Suprapubic skin (tissue), 4 donors: ENCODE measurements around the gene ITGA3. TPM values are rescaled to one million over a fixed set of nuclear protein-coding genes. Genes with fewer than 3 reads are reported as not detected.

Experiments used
- DNase-seq, 2 donors: peaks; one replicate each; pipeline ENCODE4 v3.0.0-alpha.2; 2019; ENCODE audit warnings: low spot score in 2 of 2
- H3K27ac ChIP-seq: fragments of 200-600 bp; sonication (generic); one replicate; pipeline ENCODE4 v1.5.1; 2019
- H3K27me3 ChIP-seq: fragments of 200-600 bp; sonication (generic); one replicate; pipeline ENCODE4 v1.5.1; 2019
- H3K36me3 ChIP-seq: fragments of 200-600 bp; sonication (generic); one replicate; pipeline ENCODE4 v1.5.1; 2019
- H3K4me1 ChIP-seq: fragments of 200-600 bp; sonication (generic); one replicate; pipeline ENCODE4 v1.5.1; 2019
- H3K4me3 ChIP-seq: fragments of 200-600 bp; sonication (generic); one replicate; pipeline ENCODE4 v1.5.1; 2019; ENCODE audit warnings: mild to moderate bottlenecking
- H3K9me3 ChIP-seq: fragments of 200-600 bp; sonication (generic); one replicate; pipeline ENCODE4 v1.5.1; 2019
- EP300 ChIP-seq: sonication (generic); formaldehyde crosslinking; IDR thresholded peaks from one replicate; pipeline ENCODE4 v1.6.1; 2017; ENCODE audit warnings: antibody characterized with exemption
- POLR2A ChIP-seq, 2 donors: fragments of 450-650 bp; IDR thresholded peaks; one replicate each; pipeline ENCODE4 v1.6.1; 2017; ENCODE audit warnings: antibody characterized with exemption in 2 of 2, mild to moderate bottlenecking in 2 of 2, moderate library complexity in 2 of 2
- POLR2AphosphoS5 ChIP-seq, 3 donors: sonication (generic); formaldehyde crosslinking; IDR thresholded peaks; one replicate each; pipeline ENCODE4 v1.6.1; 2017; ENCODE audit warnings: antibody characterized with exemption in 3 of 3
- WGBS: methylation state at CpG from one replicate; pipeline ENCODE4 v1.1.5; 2018; 5-methylcytosine and 5-hydroxymethylcytosine counted together
- total RNA-seq, 4 donors: library from RNA; depleted of rRNA; stranded (reverse); fragments of >200 nt; gene quantifications; one replicate each; pipeline ENCODE4 v1.1.0, GENCODE V29; 2016
- TF ChIP-seq, protein P1 (sequence below), 2 donors: fragments of 200-600 bp in 1 of 2; fragments of 450-650 bp in 1 of 2; sonication (generic) in 1 of 2; IDR thresholded peaks; one replicate each; pipeline ENCODE4 v1.5.1; 2016 to 2019; ENCODE audit warnings: antibody characterized with exemption in 2 of 2, mild to moderate bottlenecking in 1 of 2, moderate library complexity in 1 of 2

Gene ITGA3
- total RNA-seq, 4 donors from 2014 or later, result 85.9 to 229 (median 198) TPM

DNA sequence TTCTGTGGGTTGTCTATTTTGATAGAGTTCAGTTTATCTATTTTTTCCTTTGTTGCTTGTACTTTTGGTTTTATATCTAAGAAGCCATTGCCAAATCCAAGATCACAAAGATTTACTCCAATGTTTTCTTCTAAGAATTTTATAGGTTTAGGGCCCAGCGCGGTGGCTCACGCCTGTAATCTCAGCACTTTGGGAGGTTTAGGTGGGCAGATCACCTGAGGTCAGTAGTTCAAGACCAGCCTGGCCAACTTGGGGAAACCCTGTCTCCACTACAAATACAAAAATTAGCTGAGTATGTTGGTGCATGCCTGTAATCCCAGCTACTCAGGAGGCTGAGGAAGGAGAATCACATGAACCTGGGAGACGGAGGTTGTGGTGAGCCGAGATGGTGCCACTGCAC, 13.7 kb upstream of the ITGA3 start:
- 97% methylated on average over 5 of the region's 5 CpGs for WGBS
- Histone ChIP-seq H3K27ac (no peak overlapping the region), H3K4me3 (no peak overlapping the region), H3K36me3 (no peaks in the 10 kb centered on the region), H3K27me3 (no peaks in the 10 kb centered on the region), H3K4me1 (peaks cover 16% of the 10 kb centered on the region), H3K9me3 (no peaks in the 10 kb centered on the region)
- no peak for DNase-seq
- no peak for TF ChIP-seq POLR2A (IDR thresholded peaks at IDR 0.05)
- TF ChIP-seq, protein P1, sequence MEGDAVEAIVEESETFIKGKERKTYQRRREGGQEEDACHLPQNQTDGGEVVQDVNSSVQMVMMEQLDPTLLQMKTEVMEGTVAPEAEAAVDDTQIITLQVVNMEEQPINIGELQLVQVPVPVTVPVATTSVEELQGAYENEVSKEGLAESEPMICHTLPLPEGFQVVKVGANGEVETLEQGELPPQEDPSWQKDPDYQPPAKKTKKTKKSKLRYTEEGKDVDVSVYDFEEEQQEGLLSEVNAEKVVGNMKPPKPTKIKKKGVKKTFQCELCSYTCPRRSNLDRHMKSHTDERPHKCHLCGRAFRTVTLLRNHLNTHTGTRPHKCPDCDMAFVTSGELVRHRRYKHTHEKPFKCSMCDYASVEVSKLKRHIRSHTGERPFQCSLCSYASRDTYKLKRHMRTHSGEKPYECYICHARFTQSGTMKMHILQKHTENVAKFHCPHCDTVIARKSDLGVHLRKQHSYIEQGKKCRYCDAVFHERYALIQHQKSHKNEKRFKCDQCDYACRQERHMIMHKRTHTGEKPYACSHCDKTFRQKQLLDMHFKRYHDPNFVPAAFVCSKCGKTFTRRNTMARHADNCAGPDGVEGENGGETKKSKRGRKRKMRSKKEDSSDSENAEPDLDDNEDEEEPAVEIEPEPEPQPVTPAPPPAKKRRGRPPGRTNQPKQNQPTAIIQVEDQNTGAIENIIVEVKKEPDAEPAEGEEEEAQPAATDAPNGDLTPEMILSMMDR (IDR thresholded peaks at IDR 0.05), result no peak
- TF ChIP-seq EP300, result no peak
- no peak for TF ChIP-seq POLR2AphosphoS5 (IDR thresholded peaks at IDR 0.05)

DNA sequence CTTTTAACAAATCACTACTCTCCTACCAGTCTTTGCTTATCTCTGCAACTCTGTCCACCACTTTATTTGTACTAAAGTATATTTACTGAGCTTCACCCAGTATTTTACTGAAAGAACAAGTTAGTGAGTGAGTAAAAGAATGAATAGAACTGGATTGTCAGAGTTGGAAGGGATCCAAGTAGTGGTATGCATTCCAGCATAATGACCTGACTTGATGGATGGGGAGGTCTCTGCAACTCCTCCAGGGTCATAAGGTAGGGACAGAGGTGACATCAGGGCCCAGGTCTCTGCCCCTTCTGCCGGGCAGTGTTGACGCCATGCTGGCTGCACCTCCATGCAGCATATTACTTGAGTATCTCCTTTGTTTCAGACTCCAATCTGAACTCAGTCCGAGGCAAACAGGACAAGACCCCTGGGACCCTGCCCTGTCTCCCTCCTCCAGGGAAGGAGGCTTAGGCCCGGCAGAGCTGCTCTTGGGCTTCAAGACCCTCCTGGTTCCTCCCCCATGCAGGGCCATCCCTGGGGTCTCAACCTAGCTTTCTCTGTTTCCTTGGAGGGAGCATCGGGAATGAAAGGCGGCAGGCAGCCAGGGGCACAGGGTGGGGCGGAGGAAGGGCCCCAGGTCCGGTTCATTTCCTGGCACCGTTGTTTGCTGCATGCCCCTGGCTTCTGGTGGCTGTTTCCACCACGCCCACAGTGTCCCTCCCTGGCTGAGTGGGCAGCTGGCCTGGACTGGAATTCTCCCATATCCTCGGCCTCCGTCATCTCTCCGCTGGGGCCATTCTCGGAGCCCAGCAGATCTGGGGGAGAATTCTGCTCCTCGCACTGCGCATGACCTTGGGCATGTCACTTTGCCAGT, 12.4 kb upstream of the ITGA3 start:
- DNase-seq, result peak in 1 of 2 donors; percentile 74
- Histone ChIP-seq H3K4me3 (no peak overlapping the region), H3K27ac (no peak overlapping the region), H3K9me3 (no peaks in the 10 kb centered on the region), H3K36me3 (no peaks in the 10 kb centered on the region), H3K27me3 (no peaks in the 10 kb centered on the region), H3K4me1 (peaks cover 18% of the 10 kb centered on the region)
- WGBS, result 70% methylated on average over 11 of the region's 16 CpGs
- TF ChIP-seq, protein P1 (IDR thresholded peaks at IDR 0.05), result no peak
- no peak for TF ChIP-seq EP300
- no peak for TF ChIP-seq POLR2AphosphoS5 (IDR thresholded peaks at IDR 0.05)
- TF ChIP-seq POLR2A (IDR thresholded peaks at IDR 0.05), result no peak

DNA sequence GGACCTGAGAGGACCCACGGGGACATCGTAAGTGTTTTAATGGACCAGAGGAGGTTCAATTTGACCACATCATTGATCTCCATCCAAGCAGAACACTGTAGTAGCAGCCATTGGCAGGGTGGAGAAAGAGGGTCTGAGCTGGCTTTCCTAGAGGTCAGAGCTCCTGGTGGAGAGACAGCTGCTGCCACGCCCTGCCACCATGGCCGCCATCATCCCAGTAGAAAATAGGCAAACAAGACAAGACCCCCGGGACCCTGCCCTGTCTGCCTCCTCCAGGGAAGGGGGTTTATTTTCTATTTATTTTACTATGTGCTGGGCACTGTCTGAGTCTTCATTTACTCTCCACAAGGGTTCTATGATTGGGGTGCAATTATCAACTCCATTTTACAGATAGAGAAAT, 11.4 kb upstream of the ITGA3 start:
- 98% methylated on average over 5 of the region's 5 CpGs for WGBS
- H3K36me3 ChIP-seq, result no peaks in the 10 kb centered on the region
- H3K9me3 ChIP-seq, result no peaks in the 10 kb centered on the region
- TF ChIP-seq, protein P1 (IDR thresholded peaks at IDR 0.05), result no peak
- TF ChIP-seq POLR2A (IDR thresholded peaks at IDR 0.05), result no peak
- no peak for TF ChIP-seq EP300
- no peak for TF ChIP-seq POLR2AphosphoS5 (IDR thresholded peaks at IDR 0.05)
- no peak overlapping the region for H3K4me3 ChIP-seq
- H3K4me1 ChIP-seq, result peaks cover 18% of the 10 kb centered on the region
- no peak overlapping the region for H3K27ac ChIP-seq
- no peaks in the 10 kb centered on the region for H3K27me3 ChIP-seq
- peak in 1 of 2 donors; percentile 40 for DNase-seq

DNA sequence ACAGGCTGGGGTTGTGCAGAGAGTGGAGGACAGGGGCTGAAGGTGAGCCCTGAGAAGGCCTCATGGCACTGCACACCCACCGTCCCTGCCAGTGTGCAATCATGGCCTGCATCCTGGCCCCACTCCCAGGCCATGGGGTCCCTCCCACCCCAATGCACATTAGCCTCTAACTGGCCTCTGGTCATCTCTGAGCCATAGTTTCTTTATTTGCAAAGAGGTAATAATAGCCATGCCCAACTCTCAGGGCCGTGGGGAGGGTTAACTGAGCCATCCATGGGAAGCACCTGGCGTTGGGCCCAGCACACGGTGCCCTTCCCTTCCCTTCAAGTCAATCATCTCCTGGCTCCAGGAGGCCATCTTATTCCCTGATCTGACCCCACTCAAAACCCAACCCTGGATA, 10.8 kb upstream of the ITGA3 start:
- peak in 1 of 2 donors; percentile 31 for DNase-seq
- no peaks in the 10 kb centered on the region for H3K36me3 ChIP-seq
- TF ChIP-seq, protein P1 (IDR thresholded peaks at IDR 0.05), result no peak
- no peaks in the 10 kb centered on the region for H3K9me3 ChIP-seq
- H3K27ac ChIP-seq, result no peak overlapping the region
- peaks cover 18% of the 10 kb centered on the region for H3K4me1 ChIP-seq
- WGBS, result 47% methylated on average over 4 of the region's 4 CpGs
- H3K4me3 ChIP-seq, result no peak overlapping the region
- H3K27me3 ChIP-seq, result no peaks in the 10 kb centered on the region

DNA sequence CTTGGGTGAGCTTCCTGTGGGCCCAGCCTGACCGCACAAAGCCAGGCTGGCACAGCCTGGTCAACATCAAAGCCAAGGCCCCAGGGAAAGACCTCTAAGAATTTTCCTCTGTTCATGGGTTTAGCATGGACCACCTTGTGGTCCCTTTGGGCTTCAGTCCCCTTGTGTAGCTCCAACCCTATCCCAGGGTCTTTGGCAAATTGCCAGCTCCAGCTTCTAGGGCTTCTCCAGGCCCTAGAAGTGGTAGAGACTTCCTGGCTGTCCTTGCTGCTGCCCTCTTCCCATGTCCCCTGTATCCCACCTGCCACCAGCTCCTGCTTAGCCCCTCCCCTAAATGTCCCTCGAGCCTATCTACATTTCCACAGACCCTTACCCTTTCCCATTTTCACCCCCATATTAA, 9.7 kb upstream of the ITGA3 start:
- no peaks in the 10 kb centered on the region for H3K9me3 ChIP-seq
- TF ChIP-seq, protein P1 (IDR thresholded peaks at IDR 0.05), result no peak
- TF ChIP-seq EP300, result no peak
- no peak for TF ChIP-seq POLR2AphosphoS5 (IDR thresholded peaks at IDR 0.05)
- TF ChIP-seq POLR2A (IDR thresholded peaks at IDR 0.05), result no peak
- DNase-seq, result no peak
- H3K4me3 ChIP-seq, result no peak overlapping the region
- no peaks in the 10 kb centered on the region for H3K36me3 ChIP-seq
- 89% methylated on average over 2 of the region's 2 CpGs for WGBS
- no peaks in the 10 kb centered on the region for H3K27me3 ChIP-seq
- no peak overlapping the region for H3K27ac ChIP-seq
- H3K4me1 ChIP-seq, result peaks cover 20% of the 10 kb centered on the region
